Fibroblast of the aortic adventitia (primary cell): ENCODE results near the gene MTCL3.
"Not testable (repeated sequence)": the region's sequence is repeated elsewhere in the genome, so short reads cannot be mapped to it uniquely, and the experiment has no call there.

Experiments used
- DNase-seq: peaks from one replicate; pipeline ENCODE4 v3.0.0-alpha.2; 2010; ENCODE audit warnings: low read depth
- H3K4me3 ChIP-seq: 2 replicates; pipeline ENCODE4 v1.5.1; 2011; ENCODE audit warnings: low read depth, mild to moderate bottlenecking, control low read depth, low read length, moderate library complexity
- TF ChIP-seq, protein P1 (sequence below): IDR thresholded peaks from 2 replicates; pipeline ENCODE4 v1.5.1; 2011; ENCODE audit warnings: mild to moderate bottlenecking, low read length, control low read depth, inconsistent platforms; ENCODE audit not compliant: insufficient read depth

The MTCL3 gene

DNA sequence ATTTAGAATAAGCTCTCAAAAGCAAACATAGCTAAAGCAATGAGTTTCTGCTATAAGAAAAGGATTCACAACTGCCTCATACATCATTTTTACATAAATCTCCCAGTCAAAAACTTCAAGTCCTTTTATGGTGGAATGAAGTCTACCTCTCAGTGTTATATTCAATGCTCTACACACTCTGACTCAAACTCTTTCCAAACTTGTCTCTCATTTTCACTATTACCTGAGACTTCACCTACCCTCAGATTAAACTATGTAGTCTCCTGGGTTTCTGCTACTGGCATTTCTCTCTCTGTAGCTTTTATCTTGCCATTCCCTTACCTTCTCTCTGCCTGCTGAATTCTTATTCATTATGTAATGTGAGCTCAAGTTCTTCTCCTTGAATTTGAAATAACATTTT, 71.4 kb downstream of the MTCL3 start:
- H3K4me3 ChIP-seq: no peak overlapping the region
- no peak for DNase-seq
- TF ChIP-seq, protein P1, sequence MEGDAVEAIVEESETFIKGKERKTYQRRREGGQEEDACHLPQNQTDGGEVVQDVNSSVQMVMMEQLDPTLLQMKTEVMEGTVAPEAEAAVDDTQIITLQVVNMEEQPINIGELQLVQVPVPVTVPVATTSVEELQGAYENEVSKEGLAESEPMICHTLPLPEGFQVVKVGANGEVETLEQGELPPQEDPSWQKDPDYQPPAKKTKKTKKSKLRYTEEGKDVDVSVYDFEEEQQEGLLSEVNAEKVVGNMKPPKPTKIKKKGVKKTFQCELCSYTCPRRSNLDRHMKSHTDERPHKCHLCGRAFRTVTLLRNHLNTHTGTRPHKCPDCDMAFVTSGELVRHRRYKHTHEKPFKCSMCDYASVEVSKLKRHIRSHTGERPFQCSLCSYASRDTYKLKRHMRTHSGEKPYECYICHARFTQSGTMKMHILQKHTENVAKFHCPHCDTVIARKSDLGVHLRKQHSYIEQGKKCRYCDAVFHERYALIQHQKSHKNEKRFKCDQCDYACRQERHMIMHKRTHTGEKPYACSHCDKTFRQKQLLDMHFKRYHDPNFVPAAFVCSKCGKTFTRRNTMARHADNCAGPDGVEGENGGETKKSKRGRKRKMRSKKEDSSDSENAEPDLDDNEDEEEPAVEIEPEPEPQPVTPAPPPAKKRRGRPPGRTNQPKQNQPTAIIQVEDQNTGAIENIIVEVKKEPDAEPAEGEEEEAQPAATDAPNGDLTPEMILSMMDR: no peak

DNA sequence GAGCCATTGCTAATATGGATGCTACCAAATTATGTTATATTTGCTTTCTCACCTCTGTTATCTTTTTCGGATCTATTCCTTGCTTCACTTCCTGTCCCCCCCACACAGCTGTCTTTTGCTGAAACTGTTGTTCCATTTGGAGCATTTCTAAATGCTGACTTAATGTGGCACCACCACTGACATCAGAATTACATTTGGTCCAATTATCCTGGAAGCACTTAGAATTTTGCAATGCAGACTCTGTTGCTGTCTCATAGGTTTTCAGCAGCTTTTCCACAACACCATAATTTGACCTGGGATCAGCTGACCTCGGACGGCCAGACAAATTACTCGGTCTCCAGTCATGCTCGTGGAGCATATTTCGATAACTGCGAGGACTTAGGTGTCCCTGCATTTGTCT, 72.8 kb downstream of the MTCL3 start:
- no peak overlapping the region for H3K4me3 ChIP-seq
- no peak for DNase-seq
- TF ChIP-seq, protein P1: no peak

DNA sequence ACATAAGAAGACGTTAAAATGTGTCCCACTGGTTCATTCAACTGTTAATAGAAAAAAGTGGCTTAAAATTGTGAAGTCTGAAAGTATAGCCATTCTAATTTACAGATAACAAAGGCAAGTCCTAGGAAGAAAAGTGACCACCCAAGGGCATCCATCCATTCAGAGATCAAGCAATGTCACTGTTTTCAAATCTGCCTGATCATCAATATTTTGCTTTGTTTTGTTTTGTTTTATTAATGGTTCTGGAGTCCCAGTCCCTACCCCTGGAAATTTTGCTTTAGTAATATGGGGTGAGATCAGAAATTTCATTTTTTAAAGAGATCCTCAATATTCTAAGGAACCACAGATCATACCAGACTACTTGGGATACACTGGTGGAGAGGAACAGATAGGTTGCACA, 77.3 kb downstream of the MTCL3 start:
- no peak overlapping the region for H3K4me3 ChIP-seq
- DNase-seq: no peak
- TF ChIP-seq, protein P1: no peak

DNA sequence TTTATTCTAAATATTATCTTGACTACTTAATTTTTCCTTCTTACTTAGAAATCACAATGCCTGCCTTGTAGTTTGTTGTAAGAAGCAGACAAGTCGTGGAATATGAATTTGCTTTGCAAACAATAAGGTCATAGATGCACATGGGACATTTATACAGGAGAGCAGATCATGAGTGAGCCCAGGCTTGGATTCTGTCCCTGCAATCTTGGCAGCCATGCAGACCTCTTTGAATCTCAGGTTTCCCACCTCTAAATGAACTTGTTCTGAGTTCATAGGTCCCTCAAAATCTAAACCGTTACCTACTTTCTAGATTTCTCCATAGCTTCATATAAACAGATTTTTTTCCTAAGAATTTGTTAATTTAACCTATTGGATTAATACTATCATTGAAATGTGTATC, 79.4 kb downstream of the MTCL3 start:
- no peak for DNase-seq
- no peak overlapping the region for H3K4me3 ChIP-seq
- TF ChIP-seq, protein P1: no peak

- TF ChIP-seq, protein P1: no peak
- peak; percentile 13 for DNase-seq
- H3K4me3 ChIP-seq: no peak overlapping the region
Measured at GRCh38 chr6:127436578-127437110, 82.5 kb downstream of the MTCL3 start.

GRCh38 chr6:127435626-127436220, 83.4 kb downstream of the MTCL3 start:
- no peak for DNase-seq
- H3K4me3 ChIP-seq: no peak overlapping the region
- TF ChIP-seq, protein P1: no peak

GRCh38 chr6:127434651-127435050, 84.5 kb downstream of the MTCL3 start:
- no peak overlapping the region for H3K4me3 ChIP-seq
- TF ChIP-seq, protein P1: no peak
- DNase-seq: no peak

DNA sequence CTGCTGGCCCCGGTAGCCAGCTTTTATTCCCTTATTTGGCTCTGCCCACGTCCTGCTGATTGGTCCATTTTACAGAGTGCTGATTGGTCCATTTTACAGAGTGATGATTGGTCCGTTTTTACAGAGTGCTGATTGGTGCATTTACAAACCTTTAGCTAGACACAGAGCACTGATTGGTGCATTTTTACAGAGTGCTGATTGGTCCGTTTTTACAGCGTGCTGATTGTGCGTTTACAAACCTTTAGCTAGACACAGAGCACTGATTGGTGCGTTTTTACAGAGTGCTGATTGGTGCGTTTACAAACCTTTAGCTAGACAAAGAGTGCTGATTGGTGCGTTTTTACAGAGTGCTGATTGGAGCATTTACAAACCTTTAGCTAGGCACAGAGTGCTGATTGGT, 90.6 kb downstream of the MTCL3 start:
- not testable (repeated sequence) for DNase-seq

More for the DNA sequence above, 90.6 kb downstream of the MTCL3 start:
- not testable (repeated sequence) for H3K4me3 ChIP-seq
